IMR-90 (cell line): Measurements from ENCODE around the gene PSMA1. TPM values are rescaled to one million over a fixed set of nuclear protein-coding genes. Genes with fewer than 3 reads are reported as not detected.

Experiments used
- ATAC-seq: fragments of 200-7000 bp; cut with Tn5 transposase; 2 replicates; pipeline ENCODE4 v1.9.1; 2020; ENCODE audit warnings: low read depth, mild to moderate bottlenecking, moderate library complexity
- BruUV-seq: library from RNA; stranded (reverse); fragments of 400-500 nt; replicated peaks from 2 replicates; lab custom pipeline; 2021; lab: Mats Ljungman, UMichigan
- CTCF ChIA-PET: fragments of 300-600 bp; formaldehyde crosslinking; extraction: SDS; loops from one replicate; lab custom pipeline; 2021; ENCODE audit warnings: antibody characterized with exemption; lab: Yijun Ruan, JAX
- POLR2A ChIA-PET: fragments of 300-600 bp; sonication (Branson Sonifier 250); formaldehyde crosslinking; loops from one replicate; lab custom pipeline; 2022; ENCODE audit warnings: antibody characterized with exemption; ENCODE audit not compliant: unreplicated experiment; lab: Charles Lee
- DNase-seq: peaks from one replicate; pipeline ENCODE4 v3.0.0; 2013
- H2AFZ ChIP-seq: replicated peaks from 2 replicates; pipeline ENCODE3; 2013; ENCODE audit warnings: low read length, mild to moderate bottlenecking; ENCODE audit not compliant: poor library complexity
- H2AK5ac ChIP-seq: 2 replicates; pipeline ENCODE4 v1.6.1; 2013; ENCODE audit warnings: low read depth, low read length, inconsistent platforms
- H2AK9ac ChIP-seq: replicated peaks from 2 replicates; pipeline ENCODE3; 2013; ENCODE audit warnings: mild to moderate bottlenecking, low read depth, low read length, moderate library complexity; ENCODE audit not compliant: poor library complexity
- H2BK120ac ChIP-seq: 2 replicates; pipeline ENCODE4 v1.6.1; 2013; ENCODE audit warnings: low read depth, low read length, inconsistent platforms
- H2BK15ac ChIP-seq: 3 replicates; pipeline ENCODE4 v1.6.1; 2013; ENCODE audit warnings: low read depth, low read length, inconsistent platforms
- H2BK20ac ChIP-seq: 2 replicates; pipeline ENCODE4 v1.6.1; 2013; ENCODE audit warnings: low read depth, mild to moderate bottlenecking, inconsistent platforms, low read length, moderate library complexity
- H2BK5ac ChIP-seq: 2 replicates; pipeline ENCODE4 v1.6.1; 2013; ENCODE audit warnings: mild to moderate bottlenecking, low read depth, low read length, inconsistent platforms; ENCODE audit not compliant: poor library complexity, severe bottlenecking
- H3K14ac ChIP-seq: replicated peaks from 2 replicates; pipeline ENCODE4 v1.6.1; 2013; ENCODE audit warnings: low read depth, low read length, inconsistent platforms
- H3K18ac ChIP-seq: 2 replicates; pipeline ENCODE4 v1.6.1; 2013; ENCODE audit warnings: low read depth, low read length, control low read depth
- H3K23ac ChIP-seq: 2 replicates; pipeline ENCODE4 v1.6.1; 2013; ENCODE audit warnings: low read depth, low read length, inconsistent platforms
- H3K27ac ChIP-seq: 2 replicates; pipeline ENCODE4 v1.5.1; 2013; ENCODE audit warnings: mild to moderate bottlenecking, control low read depth, low read length; ENCODE audit not compliant: insufficient read depth
- H3K27me3 ChIP-seq: 2 replicates; pipeline ENCODE4 v1.6.1; 2013; ENCODE audit warnings: low read length; ENCODE audit not compliant: control insufficient read depth, insufficient read depth
- H3K36me3 ChIP-seq: 2 replicates; pipeline ENCODE4 v1.6.1; 2013; ENCODE audit warnings: low read length, mixed read lengths; ENCODE audit not compliant: control insufficient read depth, insufficient read depth
- H3K4ac ChIP-seq: 2 replicates; pipeline ENCODE4 v1.6.1; 2013; ENCODE audit warnings: low read depth, low read length, inconsistent platforms
- H3K4me1 ChIP-seq: 2 replicates; pipeline ENCODE4 v1.6.1; 2013; ENCODE audit warnings: low read length, mixed read lengths; ENCODE audit not compliant: control insufficient read depth, insufficient read depth
- H3K4me2 ChIP-seq: 2 replicates; pipeline ENCODE4 v1.6.1; 2013; ENCODE audit warnings: low read depth, mild to moderate bottlenecking, control low read depth, low read length, moderate library complexity
- H3K4me3 ChIP-seq: 2 replicates; pipeline ENCODE4 v1.5.1; 2013; ENCODE audit warnings: low read depth, mild to moderate bottlenecking, control low read depth, low read length, moderate library complexity; ENCODE audit not compliant: insufficient read depth
- H3K56ac ChIP-seq: 2 replicates; pipeline ENCODE4 v1.6.1; 2013; ENCODE audit warnings: low read length, inconsistent platforms; ENCODE audit not compliant: insufficient read depth; ENCODE audit errors: extremely low read depth
- H3K79me1 ChIP-seq, 2 experiments: 2 replicates each; pipeline ENCODE4 v1.6.1; 2013; ENCODE audit warnings: low read length in 2 of 2, inconsistent platforms in 1 of 2, low read depth in 1 of 2
- H3K9ac ChIP-seq: 2 replicates; pipeline ENCODE4 v1.6.1; 2013; ENCODE audit warnings: low read depth, low read length, control low read depth
- H3K9me1 ChIP-seq: 2 replicates; pipeline ENCODE4 v1.6.1; 2013; ENCODE audit warnings: low read length, inconsistent platforms; ENCODE audit not compliant: insufficient read depth
- H3K9me3 ChIP-seq: 2 replicates; pipeline ENCODE4 v1.6.1; 2013; ENCODE audit warnings: low read length; ENCODE audit not compliant: control insufficient read depth, insufficient read depth
- H4K20me1 ChIP-seq: 2 replicates; pipeline ENCODE4 v1.6.1; 2013; ENCODE audit warnings: low read length, inconsistent platforms; ENCODE audit not compliant: insufficient read depth
- H4K5ac ChIP-seq: 2 replicates; pipeline ENCODE4 v1.6.1; 2013; ENCODE audit warnings: mild to moderate bottlenecking, low read depth, low read length, control low read depth
- H4K8ac ChIP-seq, 2 experiments: 2 replicates each; pipeline ENCODE4 v1.6.1; 2013; ENCODE audit warnings: low read depth in 2 of 2, low read length in 2 of 2, control low read depth in 1 of 2, inconsistent platforms in 1 of 2
- H4K91ac ChIP-seq: 2 replicates; pipeline ENCODE4 v1.6.1; 2013; ENCODE audit warnings: low read depth, low read length, inconsistent platforms; ENCODE audit not compliant: insufficient read depth
- CEBPB ChIP-seq: IDR thresholded peaks from 2 replicates; pipeline ENCODE4 v1.6.1; 2012; ENCODE audit warnings: low read depth, low read length, improper control_type of control experiment
- CHD1 ChIP-seq: IDR thresholded peaks from 2 replicates; pipeline ENCODE4 v1.6.1; 2012; ENCODE audit warnings: low read depth, low read length, improper control_type of control experiment
- MAZ ChIP-seq: IDR thresholded peaks from 2 replicates; pipeline ENCODE4 v1.6.1; 2012; ENCODE audit warnings: low read depth, mild to moderate bottlenecking, low read length, improper control_type of control experiment, moderate library complexity, borderline replicate concordance
- NFE2L2 ChIP-seq: fragments of 150-350 bp; IDR thresholded peaks from 2 replicates; pipeline ENCODE4 v1.6.1; 2016; ENCODE audit warnings: low read depth, mild to moderate bottlenecking, low read length
- RCOR1 ChIP-seq: IDR thresholded peaks from 2 replicates; pipeline ENCODE4 v1.6.1; 2012; ENCODE audit warnings: mild to moderate bottlenecking, low read length, improper control_type of control experiment; ENCODE audit not compliant: insufficient replicate concordance
- WGBS, 2 experiments: methylation state at CpG; one replicate each; pipeline versions ENCODE4 v1.1.5 to v1.1.7; 2013; ENCODE audit warnings: missing lambda C conversion rate in 2 of 2; ENCODE audit not compliant: insufficient read length in 1 of 2; ENCODE audit errors: extremely low coverage in 2 of 2; 5-methylcytosine and 5-hydroxymethylcytosine counted together
- dilution Hi-C: fragments of 300-500 bp; cut with HindIII; formaldehyde crosslinking; loops from one replicate; pipeline ENCODE4 v1.14.3; 2018; ENCODE audit warnings: low sequenced_read_pairs; ENCODE audit not compliant: unreplicated experiment
- in situ Hi-C: fragments of 300-500 bp; cut with MboI; formaldehyde crosslinking; loops from 3 replicates; pipeline ENCODE4 v1.14.3; 2019; ENCODE audit warnings: low sequenced_read_pairs, inconsistent platforms, mixed read lengths
- intact Hi-C: fragments of 100-400 bp; cut with micrococcal nuclease; formaldehyde crosslinking; loops from 2 replicates; pipeline ENCODE4 v1.10.0; 2022
- polyA plus RNA-seq, 3 experiments: library from polyadenylated mRNA; depleted of rRNA; stranded (reverse); fragments of >200 nt; gene quantifications; 2 replicates each; pipeline ENCODE4 v1.2.3, GENCODE V29; 2012; ENCODE audit warnings: low replicate concordance in 1 of 3
- total RNA-seq: library from RNA; depleted of rRNA; stranded (reverse); fragments of >200 nt; gene quantifications from 2 replicates; pipeline ENCODE4 v1.2.3, GENCODE V29; 2012
- TF ChIP-seq, protein P1 (sequence below): fragments of 150-350 bp; IDR thresholded peaks from 2 replicates; pipeline ENCODE4 v1.6.1; 2016; ENCODE audit warnings: low read depth, mild to moderate bottlenecking, low read length, moderate library complexity, borderline replicate concordance

PSMA1 gene
- total and polyA plus RNA-seq, 2 of the 4 experiments (the other 2 are of a cell fraction): 179 to 194 TPM

GRCh38 chr11:14567064-14567651, 47.0 kb upstream of the PSMA1 start:
- H2BK15ac ChIP-seq: no peak overlapping the region
- no peaks in the 10 kb centered on the region for H4K20me1 ChIP-seq
- H3K4me2 ChIP-seq: no peak overlapping the region
- in situ Hi-C loops: no loop called here
- TF ChIP-seq RCOR1 (no peak), NFE2L2 (no peak), CHD1 (no peak), MAZ (no peak), CEBPB (no peak)
- TF ChIP-seq, protein P1, sequence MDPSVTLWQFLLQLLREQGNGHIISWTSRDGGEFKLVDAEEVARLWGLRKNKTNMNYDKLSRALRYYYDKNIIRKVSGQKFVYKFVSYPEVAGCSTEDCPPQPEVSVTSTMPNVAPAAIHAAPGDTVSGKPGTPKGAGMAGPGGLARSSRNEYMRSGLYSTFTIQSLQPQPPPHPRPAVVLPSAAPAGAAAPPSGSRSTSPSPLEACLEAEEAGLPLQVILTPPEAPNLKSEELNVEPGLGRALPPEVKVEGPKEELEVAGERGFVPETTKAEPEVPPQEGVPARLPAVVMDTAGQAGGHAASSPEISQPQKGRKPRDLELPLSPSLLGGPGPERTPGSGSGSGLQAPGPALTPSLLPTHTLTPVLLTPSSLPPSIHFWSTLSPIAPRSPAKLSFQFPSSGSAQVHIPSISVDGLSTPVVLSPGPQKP: no peak
- ATAC-seq (no peak), DNase-seq (no peak)
- H3K4ac ChIP-seq: no peak overlapping the region
- no peak overlapping the region for H3K14ac ChIP-seq
- H3K36me3 ChIP-seq: no peaks in the 10 kb centered on the region
- dilution Hi-C loops: no loop called here
- no peak overlapping the region for H3K56ac ChIP-seq
- CTCF ChIA-PET: no interaction called here
- H4K91ac ChIP-seq: no peak overlapping the region
- intact Hi-C loops: no loop called here
- no peaks in the 10 kb centered on the region for H3K79me1 ChIP-seq
- H3K27ac ChIP-seq: no peak overlapping the region
- no peak overlapping the region for H2AFZ ChIP-seq
- no peak overlapping the region for H3K18ac ChIP-seq
- no peak overlapping the region for H3K4me3 ChIP-seq
- no peaks in the 10 kb centered on the region for H3K27me3 ChIP-seq
- no peaks in the 10 kb centered on the region for H3K9me1 ChIP-seq
- H2BK120ac ChIP-seq: no peak overlapping the region
- H2AK5ac ChIP-seq: no peak overlapping the region
- no peak overlapping the region for H2AK9ac ChIP-seq
- no peak overlapping the region for H4K8ac ChIP-seq
- H4K5ac ChIP-seq: no peak overlapping the region
- no peak overlapping the region for H2BK5ac ChIP-seq
- H3K4me1 ChIP-seq: no peaks in the 10 kb centered on the region
- H3K23ac ChIP-seq: no peak overlapping the region
- POLR2A ChIA-PET: no interaction called here
- no peak overlapping the region for H2BK20ac ChIP-seq
- no peak overlapping the region for H3K9ac ChIP-seq
- WGBS, 2 experiments: no CpG with 5 or more reads among the region's 3 CpGs
- no peaks in the 10 kb centered on the region for H3K9me3 ChIP-seq
- no TSS peak for BruUV-seq
